Measurements from ENCODE around the gene MAD1L1.
"Not testable (repeated sequence)": the region's sequence is repeated elsewhere in the genome, so short reads cannot be mapped to it uniquely, and the experiment has no call there.

The MAD1L1 gene

GRCh38 chr7:1890289-1891235 lies 342.2 kb downstream of the MAD1L1 start:
- FAIRE-seq (peak; percentile 46), DNase-seq (ENCODE audit: low spot score) (no peak)

- peak; percentile 91 for FAIRE-seq
These were observed 343.1 kb downstream of the MAD1L1 start for GRCh38 chr7:1889556-1890181.

GRCh38 chr7:1889091-1889490 lies 343.7 kb downstream of the MAD1L1 start:
- FAIRE-seq (no peak), DNase-seq (ENCODE audit: low spot score) (no peak)

More at GRCh38 chr7:1889556-1890181, 343.1 kb downstream of the MAD1L1 start:
- peak; percentile 92 for DNase-seq (ENCODE audit: low spot score)

DNA sequence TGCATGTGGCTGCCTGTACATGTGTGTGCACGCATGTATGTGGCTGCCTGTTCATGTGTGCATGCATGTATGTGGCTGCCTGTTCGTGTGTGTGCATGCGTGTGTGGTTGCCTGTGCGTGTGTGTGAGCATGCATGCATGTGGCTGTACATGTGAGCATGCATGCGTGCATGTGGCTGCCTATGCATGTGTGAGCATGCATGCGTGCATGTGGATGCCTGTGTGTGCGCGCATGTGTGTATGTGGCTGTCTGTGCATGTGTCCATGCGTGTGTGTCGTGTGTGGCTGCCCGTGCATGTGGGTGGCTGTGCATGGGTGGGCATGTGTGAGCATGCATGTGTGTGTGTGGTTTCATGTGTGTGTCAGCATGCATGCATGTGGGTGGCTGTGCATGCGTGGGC lies 344.3 kb downstream of the MAD1L1 start:
- FAIRE-seq, result no peak
- no peak for DNase-seq (ENCODE audit: low spot score)

DNA sequence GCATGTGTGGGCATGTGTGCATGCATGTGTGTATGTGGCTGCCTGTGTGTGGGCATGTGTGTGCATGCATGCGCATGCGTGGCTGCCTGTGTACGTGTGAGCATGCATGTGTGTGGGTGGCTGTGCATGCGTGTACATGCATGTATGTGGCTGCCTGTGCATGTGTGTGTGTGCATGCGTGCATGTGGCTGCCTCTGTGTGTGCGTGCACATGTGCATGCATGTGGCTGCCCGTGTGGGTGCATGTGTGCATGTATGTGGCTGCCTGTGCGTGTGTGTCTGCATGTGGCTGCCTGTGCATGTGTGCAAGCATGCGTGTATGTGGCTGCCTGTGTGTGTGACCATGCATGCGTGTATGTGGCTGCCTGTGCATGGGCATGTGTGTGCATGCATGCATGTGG lies 345.5 kb downstream of the MAD1L1 start:
- no peak for FAIRE-seq
- DNase-seq (ENCODE audit: low spot score), result no peak

GRCh38 chr7:1886361-1887064 lies 346.2 kb downstream of the MAD1L1 start:
- FAIRE-seq, result no peak
- DNase-seq (ENCODE audit: low spot score), result no peak

DNA sequence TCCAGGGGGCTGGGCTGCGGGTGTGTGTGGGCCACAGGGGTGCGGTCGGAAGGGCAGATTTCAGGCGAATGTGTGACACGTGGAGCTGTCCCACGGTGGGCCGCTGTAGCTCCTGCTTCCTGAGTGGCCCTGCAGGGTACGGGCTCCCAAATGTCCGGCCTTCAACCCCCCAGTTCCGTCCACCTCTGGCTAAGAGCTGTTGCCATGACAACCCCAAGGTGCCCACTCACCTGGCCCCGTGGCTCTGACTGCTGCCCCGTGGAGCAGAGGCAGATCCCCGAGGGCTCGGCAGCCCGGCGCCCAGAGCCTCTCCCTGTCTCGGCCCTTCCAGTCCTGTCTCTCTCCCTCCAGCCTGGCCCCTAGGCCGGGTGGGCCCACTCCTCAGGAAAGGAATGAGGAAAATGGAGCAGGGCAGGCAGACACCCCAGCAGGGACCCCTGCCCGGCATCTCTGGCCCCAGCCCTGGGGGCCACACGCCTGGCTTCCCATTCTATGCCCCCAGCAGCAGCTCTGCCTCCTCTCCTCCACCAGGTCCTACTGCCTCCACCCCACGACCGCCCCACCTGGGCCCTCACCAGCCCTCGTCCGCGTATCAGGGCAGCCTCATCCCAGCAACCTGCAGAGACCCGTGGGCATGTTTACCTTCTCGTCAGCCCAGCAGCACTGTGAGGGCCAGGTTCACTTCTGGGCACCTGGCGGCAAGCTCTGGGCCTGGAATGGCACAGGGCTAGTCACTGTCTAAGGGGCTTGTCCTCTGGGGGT lies 347.1 kb downstream of the MAD1L1 start:
- FAIRE-seq (peak; percentile 85), DNase-seq (ENCODE audit: low spot score) (no peak)

GRCh38 chr7:1884583-1885350 lies 348.0 kb downstream of the MAD1L1 start:
- DNase-seq (ENCODE audit: low spot score) (no peak), FAIRE-seq (peak; percentile 93)

GRCh38 chr7:1883834-1884582 lies 348.7 kb downstream of the MAD1L1 start:
- no peak for DNase-seq (ENCODE audit: low spot score)
- peak; percentile 99 for FAIRE-seq

DNA sequence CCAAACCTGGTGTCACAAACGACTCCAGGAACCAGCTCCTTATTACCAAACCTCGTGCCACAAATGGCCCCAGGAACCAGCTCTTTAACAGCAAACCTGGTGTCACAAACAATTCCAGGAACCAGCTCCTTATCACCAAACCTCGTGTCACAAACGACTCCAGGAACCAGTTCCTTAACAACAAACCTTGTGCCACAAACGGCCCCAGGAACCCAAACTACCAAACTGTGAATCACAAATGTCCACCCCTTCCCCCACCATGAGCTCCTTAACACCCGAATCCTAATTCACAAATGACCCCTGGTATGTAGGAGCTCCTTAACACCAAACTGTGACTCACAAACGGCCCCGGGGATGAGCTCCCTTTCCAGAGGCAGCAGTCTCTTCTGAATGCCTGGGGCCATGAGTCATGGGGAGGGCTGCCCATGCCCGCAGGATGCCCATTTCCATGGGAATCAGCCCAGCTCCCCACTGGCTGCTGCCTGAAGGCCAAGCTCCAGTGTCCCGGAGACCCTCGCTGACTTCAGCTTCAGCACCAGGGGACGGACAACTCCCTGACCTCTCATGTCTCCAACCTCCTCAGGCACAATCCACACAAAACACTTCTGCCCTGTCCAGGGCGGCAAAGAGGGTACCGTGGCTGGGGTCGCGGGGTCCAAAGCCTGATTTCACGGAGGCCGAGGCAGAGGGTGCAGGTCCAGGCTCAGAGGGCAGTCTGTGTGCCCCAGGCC lies 349.5 kb downstream of the MAD1L1 start:
- peak; percentile 98 for FAIRE-seq

DNA sequence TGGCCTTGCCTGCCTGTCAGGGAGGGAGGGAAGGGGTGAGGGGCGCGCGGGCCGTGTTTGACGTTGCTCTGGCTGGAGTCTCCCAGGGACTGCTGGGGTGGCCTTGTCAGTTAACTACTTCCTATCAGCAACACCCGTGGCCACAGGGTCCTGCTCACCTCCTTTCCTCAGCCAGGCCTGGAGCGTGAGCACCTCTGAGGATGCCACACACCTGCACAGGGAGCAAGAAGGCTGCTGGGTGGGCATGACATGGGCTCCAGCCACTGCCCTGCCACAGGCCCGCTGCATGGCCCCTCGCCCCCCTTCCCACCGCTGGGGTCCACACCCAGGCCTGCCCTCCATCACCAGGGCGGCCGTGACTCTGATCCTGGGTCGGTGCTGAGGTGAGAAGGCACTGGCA lies 350.3 kb downstream of the MAD1L1 start:
- FAIRE-seq, result no peak

More for the DNA sequence above, 349.5 kb downstream of the MAD1L1 start:
- DNase-seq (ENCODE audit: low spot score), result peak; percentile 100

DNA sequence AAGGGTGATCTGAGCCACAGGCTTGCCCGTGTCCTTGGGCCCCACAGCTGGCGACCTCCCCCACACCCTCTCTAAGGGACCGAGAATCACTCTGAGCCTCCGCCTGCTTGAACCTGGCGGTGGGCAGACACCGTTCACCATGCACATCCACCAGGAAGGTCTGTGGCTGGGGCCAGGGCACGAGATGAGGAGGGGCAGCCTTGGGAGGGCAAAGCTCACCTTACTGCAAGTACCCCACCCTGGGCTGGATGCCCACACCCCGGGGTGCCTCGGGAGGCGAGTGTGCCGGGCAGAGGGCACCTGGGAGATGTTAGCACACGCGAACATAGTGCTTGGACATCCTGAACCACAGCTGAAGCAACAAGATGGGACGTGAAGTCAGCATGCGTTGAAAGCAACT lies 350.8 kb downstream of the MAD1L1 start:
- FAIRE-seq (no peak), DNase-seq (ENCODE audit: low spot score) (no peak)

More for the DNA sequence above, 350.3 kb downstream of the MAD1L1 start:
- DNase-seq (ENCODE audit: low spot score), result no peak

- peak; percentile 94 for FAIRE-seq
- DNase-seq (ENCODE audit: low spot score), result not testable (repeated sequence)
These were observed 356.1 kb downstream of the MAD1L1 start for GRCh38 chr7:1876641-1877040.

DNA sequence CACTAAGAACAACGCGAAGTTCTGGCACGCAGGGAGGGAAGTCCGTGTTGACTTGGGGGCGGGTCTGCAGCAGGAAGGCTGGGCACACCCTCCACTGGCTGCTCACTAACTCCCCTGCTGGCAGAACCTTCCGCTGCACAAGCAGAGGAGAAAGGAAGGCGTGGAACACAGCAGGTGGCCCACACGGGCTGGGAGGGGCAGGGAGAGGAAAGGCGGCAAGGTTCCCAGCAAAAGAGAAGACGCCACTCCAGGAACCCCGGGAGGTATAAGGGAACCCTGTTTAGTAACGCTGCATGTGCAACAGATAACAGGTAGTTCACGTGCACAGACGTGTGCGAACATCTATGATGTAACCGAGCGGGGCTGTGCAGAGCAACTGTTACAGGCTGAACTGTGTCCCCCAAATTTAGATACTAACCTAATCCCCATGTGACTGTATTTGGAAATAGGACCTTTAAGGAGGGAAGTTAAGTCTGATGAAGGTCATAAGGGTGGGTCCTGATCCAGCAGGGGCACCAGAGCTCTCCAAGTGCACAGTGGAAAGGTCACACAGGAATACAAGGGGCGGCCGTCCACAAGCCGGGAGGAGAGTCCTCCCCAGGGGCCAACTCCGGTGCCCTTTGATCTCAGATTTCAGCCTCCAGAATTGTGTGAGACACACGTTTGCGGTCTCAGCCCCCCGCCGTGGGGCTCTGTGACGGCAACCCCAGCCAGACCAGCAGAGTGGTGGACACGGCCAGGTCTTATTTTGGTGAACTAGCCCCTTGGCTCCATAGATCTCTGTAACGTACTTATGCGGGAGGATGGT lies 357.1 kb downstream of the MAD1L1 start:
- FAIRE-seq, result peak; percentile 69
- not testable (repeated sequence) for DNase-seq (ENCODE audit: low spot score)

DNA sequence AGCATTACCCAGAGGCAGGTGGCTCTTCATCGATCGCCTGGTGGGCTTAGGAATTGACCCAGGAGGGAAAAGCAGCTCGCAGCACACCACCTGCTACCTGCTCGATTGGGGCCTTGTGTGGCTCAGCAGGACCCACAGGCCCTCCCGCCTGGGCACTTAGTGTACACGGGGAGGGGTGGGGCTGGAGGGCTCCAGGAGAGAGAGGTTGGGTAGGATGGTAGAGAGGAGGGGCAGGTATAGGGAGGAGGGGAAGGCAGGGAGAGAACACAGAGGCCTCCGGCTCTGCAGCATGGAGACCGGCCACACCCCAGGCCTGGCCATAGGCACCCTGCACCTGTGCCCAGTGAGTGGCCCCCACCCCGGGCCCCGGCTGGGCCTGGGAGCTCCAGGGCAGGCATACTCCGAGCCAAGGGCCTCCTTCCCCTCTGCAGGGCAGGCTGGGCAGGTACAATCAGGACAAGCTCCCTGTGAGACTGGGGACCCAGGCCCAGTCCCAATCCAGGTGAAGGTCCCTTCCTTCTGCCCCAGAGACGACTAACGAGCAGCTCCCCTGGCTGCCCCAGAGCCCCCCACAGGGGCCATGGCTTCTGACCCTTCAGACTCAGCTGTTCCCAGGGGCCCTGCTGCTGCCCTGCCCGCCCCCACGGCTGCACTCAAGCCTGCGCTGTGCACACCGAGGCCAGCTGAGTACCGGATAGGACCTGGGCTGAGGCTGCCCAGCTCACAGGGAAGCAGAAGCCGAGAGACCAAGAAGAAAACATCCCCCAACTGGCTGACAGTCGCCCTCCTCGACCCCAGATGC lies 358.0 kb downstream of the MAD1L1 start:
- not testable (repeated sequence) for DNase-seq (ENCODE audit: low spot score)
- peak; percentile 99 for FAIRE-seq

DNA sequence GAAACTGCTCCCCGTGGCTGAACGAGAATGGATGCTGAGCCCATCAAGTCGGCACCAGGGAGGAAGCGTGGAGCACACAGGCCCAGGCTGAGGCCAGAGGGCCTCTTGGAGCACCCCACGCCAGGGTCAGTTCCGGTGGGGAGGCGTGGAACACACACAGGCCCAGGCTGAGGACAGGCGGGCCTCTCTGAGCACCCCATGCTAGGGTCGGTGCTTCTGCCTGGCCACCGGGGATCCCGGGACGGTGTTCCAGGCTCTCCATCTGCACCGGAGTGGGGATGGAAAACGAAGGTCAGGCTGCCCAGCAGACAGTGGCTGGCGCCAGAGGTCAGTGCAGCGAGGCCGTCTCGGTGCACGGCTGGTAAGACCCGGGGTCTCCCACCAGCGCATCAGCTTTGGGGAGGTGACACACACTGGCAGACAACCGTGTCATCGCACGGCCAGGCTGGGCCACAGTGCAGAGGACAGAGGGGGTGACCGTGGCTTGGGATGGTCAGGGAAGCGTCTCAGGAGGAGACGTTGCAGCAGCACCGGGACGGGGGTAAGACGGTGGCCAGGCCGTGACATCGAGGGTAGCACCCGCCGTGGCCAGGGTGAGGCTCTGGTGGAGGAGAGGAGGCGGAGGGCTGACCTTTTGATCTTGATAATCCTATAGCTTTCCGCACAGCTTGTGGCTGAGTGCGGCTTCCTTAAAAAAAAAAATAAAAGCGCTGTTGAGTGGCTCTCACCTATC lies 358.7 kb downstream of the MAD1L1 start:
- DNase-seq (ENCODE audit: low spot score), result no peak
- FAIRE-seq, result peak; percentile 95

Data from urothelium cell line (cell line).